Glomerular endothelial cell (primary cell): Measurements from ENCODE around the gene PTCH1. TPM values are rescaled to one million over a fixed set of nuclear protein-coding genes. Genes with fewer than 3 reads are reported as not detected.

Experiments
- DNase-seq: peaks from one replicate; pipeline ENCODE4 v3.0.0-alpha.2; 2011; ENCODE audit warnings: low read depth, low spot score; ENCODE audit errors: extremely low read depth
- total RNA-seq: library from RNA; depleted of rRNA; stranded (reverse); fragments of >200 nt; gene quantifications from 2 replicates; pipeline ENCODE4 v1.2.3, GENCODE V29; 2015

The PTCH1 gene
- total RNA-seq, 1 donor from 2014 or later: 4.7 TPM

DNA sequence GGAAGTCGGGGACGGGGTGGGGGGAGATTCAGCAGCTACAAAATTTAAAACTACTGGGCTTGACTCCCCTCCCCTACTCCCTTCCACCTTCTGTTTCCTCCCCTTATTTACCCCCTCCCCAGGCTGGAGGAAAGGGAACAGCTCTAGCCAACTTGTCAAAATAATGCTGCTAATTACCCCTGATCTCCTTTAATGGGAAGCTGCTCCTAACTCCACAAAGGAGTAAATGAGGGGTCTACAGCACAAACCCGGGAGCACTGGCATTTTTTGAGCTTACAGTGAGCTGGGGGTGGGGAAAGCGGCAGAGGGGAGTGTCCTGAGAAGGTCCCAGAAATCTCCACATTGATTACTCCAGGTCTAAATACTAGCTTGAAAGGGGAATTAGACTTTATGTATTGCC, 3.1 kb downstream of the PTCH1 start:
- no peak for DNase-seq

DNA sequence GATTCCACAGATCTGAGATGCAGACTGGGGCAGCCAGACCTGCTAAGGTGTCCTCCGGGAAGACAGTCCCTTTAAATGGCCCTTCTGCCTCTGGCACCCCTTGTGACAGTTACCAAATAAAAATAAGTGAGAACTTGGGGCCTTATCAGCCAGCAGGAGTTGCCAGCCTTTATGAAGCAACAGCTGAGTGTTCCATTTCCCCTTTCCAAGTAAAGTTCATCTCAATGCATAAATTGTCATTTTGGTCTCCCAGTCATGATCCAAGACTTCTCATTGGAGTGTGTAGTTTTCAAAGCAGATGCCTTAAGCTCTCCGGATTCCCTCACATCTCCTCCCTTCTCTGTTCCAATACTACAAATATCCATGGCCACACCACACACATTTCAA, 4.1 kb downstream of the PTCH1 start:
- DNase-seq: no peak

DNA sequence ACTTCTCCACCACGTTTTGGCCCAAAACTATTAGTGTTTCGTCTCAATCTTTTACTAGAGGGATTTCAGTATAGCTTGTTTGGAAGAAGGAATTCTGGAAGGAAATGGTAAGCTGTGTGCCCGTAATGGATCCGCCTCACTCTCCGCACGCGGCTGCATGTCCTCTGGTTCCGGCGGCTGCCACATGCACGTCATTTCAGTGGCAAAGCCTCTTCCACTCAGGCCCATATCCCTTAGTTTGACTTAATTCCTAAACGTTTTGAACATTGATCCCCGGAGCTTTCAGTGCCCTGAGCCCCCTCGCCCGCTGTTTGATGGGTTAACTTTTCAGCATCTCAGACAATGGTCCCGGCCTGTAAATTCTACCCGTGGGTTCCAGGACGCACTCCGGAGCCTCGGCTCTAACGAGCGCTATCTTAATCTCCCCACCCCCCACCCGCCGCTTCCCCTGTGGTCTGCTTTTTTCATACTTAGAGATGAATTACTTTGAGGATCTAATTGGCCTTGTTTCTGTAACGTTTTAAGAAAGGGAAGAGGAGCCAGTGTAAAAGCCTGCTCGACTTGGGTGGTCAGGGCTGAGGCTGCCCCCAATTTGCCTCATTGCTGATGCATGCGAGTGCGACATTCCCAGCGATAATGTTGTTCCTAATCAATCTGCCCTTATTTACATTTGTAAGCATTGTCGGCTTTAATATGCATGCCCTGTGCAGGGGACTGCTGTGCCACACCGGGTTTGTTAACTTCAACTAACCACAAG, 4.6 kb downstream of the PTCH1 start:
- no peak for DNase-seq

DNA sequence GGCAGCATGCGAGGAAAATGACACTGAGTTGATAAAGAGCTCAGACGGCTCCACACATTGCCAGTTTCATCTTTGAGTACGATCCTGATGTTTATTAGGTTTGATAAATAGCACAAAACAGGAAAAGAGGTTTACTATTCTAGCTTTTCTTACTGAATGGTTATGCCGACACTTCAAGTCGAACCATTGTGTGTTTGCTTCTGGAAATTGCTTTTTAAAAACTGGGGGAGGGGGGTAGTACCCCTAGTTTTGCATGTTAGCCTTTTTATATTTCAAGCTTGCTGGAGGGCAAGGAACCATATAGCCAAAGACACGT, 5.2 kb downstream of the PTCH1 start:
- DNase-seq: no peak

DNA sequence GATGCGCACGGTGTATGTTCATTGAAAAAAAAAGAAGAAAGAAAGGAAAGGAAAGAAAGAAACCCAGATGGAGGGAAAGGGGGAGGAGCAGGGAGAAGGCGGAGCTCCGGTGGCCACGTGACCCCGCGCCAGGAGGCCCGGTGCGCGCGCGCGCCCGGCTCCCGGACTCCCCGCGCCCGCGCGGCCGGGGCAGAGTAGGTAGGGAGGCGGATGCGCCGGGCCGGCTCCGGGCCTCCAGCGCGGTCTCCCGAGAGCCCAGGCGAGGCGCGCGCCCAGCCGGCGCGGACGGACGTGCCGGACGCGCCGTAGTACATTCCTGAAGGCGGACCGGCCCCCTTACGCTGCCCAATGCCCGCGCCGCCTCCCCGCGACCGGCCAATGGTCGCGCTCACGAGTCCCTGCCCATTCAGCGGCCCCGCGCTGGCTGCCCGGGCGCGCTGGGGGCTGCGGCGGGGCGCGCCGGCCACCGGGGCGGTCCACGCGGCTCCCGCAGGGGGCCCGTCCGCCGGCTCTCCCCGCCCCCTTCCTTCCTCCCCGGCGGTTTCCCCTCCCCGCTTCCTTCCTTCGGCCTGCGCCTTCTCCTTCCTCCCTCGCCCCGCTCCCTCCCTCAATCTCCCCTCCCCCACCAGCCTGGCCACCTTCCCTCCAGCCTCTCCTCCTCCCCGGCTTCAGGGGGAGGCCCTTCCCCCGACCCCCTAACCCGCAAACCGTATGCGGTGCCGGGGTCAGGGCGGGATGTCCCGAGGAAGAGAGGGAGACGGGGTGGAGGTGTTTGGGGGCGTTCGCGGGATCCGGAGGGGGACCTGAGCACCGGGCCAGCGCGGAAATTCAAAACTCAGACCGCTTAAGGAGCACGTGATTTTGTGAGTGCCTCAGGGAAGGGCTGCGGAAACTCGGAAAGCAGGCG, 5.8 kb downstream of the PTCH1 start:
- DNase-seq: no peak

DNA sequence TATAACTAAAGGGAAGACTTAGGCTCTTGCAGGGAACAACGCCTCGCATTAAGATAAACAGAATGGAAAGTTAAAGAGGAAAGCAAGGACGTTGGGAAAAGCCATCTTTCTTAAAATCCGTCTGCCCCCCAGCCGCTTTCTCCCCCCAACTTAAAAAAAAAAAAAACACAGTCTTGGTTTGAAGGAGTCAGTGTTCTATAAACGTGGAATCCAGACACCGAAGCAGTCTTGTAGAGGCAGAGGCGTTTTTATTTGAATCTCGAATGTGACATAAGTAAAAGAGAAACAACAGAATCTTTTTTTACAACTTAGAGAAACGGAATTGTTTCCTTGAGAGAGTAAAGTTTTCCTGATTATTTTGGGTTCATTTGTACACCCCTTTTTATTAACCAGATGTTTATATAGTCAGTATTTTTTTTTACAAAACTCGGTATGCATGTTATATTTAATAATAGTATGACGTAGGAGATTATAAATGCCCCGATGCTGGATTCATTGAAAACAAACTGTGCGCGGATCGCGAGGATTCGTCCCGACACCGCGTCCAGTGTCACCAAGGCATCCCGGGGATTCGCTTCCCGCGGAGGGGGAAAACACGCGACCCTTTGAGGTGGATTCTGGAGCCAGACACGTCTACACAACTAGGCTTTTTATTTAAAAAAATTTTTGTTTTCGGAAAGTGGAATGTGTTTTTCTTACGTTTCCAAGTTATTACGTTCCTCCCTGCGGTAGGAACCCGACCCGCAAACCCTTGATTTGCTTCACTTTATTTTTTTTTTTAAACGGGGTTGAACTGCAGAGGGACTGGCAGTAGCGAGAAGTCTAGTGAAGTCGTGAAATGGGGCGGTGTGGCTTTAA, 6.7 kb downstream of the PTCH1 start:
- DNase-seq: no peak

DNA sequence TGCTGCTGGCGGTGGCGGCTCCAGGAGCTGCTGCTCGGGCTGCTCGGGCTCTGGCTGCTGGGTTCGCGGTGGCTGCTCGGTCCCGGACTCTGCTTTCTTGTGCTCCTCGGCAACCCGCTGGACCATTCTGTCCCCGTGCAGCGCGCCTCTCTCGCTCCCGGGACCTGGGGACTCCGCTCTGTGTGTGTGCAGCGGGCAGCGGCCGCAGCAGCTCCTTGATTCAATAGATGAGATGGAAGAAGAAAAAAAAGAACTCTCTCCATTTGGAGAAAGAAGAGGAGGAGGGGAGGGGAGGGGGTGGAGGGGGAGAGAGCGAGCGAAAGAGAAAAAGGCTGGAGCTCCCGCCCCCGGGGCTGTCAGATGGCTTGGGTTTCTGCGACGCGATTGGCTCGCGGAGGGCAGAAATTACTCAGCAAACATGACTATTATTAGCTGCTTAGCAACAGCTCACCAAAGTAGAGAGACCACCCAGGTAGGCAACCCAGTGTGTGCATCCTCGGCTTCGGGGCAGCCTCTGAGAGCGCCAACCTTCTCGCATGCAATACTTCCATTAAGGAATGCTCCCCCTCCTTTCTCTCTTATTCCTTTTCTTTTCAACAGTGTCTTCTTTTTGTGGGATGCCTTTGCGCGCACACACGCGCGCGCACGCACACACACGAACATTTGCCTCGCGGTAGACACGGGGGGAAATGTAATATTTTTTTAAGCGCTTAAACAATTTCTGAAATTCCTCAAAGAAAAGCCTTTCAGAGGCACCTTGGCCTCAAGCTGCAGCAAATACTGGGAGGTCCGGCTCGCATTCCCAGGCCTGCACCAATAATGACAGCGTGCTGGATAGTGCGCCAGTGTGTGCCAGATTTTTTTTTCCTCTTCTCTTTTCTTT, 7.6 kb downstream of the PTCH1 start:
- DNase-seq: no peak

DNA sequence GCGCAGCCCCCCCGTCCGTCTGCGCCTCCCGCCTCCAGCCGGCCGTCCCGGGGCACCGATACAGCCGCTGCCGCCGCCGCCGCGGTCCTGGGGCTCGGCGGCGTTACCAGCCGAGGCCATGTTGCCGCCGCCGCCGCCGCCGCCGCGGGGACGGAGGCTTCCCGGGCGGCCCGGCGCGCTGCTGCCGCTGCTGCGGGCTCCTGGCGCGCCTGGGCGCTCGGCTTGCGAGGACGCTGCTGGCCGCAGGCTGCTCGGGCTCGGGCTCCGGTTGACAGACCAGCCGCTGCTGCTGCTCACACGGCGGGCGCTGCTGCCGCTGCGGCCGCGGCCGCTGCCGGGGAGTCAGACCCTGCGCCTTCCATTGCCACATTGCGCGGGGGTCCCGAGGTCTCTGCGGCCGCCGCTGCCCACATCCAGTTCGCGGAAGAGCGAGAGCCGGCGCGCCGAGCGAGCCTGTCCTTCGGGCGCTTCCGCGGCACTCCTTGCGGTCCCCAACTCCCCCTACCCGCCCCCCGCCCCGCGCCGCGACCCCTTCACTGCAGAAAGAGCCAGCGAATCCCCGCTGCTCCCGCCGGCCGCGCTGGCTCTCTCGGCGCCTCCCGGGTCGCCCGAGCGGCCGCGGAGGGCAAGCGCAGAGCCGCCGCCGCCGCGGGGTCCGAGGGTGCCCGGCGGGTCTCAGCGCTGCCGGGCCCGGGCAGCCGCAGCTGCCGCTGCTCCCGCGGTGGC, 8.4 kb downstream of the PTCH1 start:
- no peak for DNase-seq

DNA sequence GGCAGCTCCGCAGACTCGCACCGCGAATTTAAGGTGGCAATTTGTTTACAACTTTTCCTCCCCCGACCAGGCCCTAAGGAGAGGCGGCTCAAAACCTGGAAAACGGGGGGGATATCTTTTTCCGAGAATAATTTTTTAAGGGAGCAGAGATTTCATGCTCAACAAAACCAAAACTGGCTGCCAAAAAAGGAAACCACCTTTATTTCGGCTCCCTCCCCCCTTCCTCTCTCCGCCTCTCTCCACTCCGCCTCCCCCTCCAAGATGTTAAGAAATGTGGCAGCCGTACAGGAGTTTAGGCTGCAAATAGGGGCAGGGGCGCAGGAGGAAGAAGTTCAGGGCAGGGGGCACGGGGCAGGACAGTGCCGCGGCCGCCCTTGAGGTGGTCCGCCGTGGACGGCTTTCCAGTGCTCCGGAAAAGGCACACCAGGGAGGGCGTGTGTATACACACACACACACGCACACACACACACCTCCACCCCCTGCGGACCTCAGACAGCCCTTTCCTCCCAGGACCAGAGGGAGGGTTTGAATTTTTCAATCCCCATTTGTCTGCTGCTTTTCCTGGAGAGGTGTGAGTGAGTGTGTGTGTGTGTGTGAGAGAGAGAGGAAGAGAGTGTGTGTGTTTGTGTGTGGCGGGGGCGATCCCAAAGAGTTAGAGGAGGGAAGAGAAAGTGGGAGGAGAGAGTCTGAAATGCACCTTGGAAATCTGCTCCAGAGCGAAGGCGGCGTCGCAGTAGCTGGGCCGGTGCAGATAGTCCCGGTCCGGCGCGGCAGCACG, 9.1 kb downstream of the PTCH1 start:
- no peak for DNase-seq

DNA sequence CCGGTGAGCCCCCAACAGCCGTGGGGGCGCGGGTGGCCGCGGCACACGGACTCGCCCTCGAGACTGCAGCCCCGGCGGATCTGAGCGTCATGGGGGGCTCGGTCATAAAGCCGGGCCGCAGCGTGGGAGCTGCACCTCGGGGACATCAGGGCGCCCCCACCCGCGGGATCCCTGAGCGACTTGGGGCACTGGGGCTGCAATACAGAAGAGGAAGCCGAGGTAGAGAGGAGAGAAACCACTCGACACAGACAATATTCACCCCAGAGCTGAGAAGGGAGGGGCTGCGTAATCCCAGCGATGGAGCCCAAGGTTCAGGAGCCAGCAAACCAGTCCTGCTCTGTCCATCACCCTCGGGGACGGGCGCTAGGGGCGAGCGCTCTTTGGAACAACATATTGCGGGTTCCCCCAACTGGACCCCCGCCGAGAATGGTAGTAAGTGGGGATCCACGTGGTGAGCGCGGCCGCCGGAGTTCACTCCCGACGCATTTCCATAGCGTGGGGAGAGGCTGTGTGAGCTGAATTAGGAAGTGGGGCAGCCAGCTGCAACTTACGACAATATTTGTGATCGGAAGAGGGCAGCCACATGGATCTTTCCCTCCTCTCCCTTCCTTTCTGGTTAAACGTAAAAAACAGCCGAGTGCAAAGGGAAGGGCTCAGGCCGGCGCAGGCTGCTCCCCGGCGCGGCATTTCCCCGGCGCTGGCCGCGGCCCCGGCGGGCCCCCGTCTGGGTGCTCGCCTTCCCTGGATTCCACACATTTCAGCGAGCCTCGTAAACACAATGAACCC, 9.9 kb downstream of the PTCH1 start:
- DNase-seq: no peak

DNA sequence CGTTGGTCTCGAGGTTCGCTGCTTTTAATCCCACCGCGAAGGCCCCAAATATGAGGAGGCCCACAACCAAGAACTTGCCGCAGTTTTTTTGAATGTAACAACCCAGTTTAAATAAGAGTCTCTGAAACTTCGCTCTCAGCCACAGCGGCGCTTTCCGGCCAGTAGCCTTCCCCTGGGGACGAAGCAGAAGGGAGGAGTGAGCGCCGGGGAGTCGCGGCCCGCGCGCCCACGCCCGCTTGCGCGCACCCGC, 10.4 kb downstream of the PTCH1 start:
- DNase-seq: no peak

DNA sequence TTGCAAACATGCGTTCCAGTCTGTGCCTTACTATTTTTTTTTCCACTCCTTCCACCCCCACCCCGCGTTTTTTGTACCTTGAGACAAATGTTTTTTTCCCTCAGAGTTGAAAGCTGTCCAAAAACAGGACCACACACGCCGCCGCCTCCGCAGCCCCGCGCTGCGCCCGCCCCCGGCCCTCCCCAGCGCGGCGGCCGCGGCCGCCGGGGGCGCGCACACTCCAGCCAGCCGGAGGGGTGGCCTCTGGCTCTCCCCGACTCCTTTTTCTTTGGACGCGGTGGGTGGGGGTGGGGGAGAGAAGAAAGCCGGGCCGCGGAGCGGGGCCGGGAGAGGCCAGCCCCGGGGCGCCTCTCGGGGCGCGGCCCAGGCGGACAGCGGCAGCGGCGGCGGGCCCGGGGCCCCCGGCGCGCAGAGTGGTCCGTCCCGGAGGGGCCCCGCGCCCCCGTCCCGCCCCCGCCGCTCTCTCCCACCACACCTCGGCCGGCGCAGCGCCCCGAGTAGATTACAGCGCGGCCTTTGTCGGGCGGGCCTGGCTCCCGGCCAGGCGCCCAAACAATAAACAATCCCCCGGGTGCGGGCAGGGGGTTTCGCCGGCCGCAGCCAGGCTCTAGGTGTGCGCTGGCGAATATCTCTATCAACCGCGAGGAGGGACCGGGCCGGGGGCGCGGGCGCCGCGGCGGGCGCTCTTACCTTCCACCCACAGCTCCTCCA, 10.9 kb downstream of the PTCH1 start:
- DNase-seq: no peak

DNA sequence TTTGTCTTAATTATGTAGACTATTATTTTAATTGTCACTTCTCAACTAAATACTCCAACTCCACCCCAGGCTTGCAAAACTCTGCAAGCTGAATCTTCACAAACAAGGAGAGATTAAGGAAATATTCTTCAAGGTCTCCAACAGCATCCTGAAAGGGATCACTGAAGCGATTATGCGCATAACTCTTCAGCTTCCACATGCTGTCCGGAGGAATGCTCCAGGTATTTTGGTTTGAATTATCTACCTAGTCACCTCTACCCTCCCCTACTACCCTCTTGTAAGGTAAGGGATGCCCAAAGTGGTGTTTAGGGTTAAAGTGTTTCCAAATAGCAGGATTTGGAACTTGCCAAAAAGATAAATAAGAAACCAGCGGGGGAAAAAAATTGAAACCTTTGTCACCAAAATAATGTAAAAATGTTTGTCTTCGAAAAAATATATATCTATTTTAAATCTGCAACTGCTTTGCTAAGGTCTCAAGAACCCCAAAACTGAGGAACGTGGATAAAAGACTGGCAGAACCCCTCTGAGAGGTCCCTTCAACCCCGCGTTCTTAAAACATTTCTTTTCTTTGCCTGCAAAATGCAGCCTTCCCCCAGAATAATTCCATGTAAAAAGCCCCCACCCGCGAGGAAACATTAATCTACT, 11.6 kb downstream of the PTCH1 start:
- DNase-seq: no peak

DNA sequence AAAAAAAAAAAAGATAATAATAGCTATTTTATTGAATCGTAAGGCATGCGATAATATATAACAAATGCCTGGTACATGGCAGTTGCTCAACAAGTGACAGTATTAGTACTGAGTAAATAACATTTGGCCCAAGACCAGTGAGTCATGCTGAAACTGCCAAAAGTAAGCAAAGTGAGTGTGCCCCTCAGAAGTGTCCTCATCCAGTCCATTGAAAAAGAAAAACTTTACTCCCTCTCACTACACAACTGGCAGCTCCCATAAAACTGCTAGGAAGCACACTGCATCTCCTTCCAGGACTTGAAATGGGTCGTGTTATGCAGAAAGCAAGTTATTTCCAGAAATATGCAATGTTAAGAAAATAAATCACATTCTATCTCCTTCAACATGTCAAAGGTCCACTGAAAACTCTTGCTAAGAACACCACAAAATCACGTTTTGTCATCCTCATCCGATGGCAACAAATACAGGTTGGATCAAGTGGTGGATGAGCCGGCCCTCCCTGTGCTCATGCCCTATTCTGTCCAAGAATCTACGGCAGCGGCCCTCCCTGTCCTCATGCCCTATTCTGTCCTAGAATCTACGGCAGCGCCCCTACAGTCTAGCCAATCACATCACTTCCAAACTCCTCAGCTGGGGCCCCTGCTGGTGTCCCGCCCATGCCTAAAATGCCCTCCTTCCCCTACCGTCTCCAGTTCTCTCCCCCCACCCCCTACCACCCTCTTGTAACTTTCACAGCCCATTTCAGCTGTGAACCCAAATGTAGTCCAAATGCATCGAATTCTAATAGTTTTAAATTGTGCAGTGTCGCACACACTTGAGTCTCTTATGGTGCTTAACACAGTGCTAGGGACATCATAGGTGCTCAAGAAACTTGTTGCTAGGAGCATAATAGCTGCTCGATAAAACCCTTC, 12.5 kb downstream of the PTCH1 start:
- no peak for DNase-seq

DNA sequence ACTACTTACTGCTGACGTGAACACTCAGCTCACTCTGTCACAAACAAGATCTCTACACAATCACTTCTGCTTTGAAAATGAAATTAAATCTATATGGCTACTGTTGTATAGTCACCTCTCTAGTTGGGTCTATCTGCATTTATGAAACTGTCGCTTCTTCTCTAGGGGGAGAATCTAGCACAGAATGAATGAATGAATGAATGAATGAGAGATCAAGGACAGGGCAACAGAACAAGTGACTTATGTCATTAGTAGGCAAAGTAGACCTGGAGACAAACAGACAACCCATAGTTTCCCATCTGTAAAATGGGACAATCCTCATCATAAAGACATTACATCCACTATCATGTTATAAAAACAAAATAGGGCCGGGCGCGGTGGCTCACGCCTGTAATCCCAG, 13.4 kb downstream of the PTCH1 start:
- no peak for DNase-seq

DNA sequence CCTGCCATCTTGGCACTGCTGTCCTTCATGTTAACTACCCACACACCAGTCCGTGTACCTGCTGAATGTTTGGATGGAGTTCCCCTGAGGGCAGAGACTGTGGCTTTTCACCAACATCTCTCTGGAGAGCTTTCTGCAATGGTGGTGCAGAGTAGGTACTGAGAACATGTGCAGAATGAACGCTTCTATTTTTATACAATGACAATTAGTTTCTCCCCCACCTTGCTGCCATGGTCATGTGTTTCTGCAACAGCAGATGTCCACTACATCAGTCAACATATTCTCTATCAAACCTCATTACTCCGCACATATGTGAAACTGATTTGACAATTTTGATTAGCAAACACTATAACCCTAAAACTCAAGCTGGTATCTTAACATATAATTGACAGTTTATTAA, 14.5 kb downstream of the PTCH1 start:
- no peak for DNase-seq
